Measurements from ENCODE around the gene SMAD1.

Gene SMAD1

DNA sequence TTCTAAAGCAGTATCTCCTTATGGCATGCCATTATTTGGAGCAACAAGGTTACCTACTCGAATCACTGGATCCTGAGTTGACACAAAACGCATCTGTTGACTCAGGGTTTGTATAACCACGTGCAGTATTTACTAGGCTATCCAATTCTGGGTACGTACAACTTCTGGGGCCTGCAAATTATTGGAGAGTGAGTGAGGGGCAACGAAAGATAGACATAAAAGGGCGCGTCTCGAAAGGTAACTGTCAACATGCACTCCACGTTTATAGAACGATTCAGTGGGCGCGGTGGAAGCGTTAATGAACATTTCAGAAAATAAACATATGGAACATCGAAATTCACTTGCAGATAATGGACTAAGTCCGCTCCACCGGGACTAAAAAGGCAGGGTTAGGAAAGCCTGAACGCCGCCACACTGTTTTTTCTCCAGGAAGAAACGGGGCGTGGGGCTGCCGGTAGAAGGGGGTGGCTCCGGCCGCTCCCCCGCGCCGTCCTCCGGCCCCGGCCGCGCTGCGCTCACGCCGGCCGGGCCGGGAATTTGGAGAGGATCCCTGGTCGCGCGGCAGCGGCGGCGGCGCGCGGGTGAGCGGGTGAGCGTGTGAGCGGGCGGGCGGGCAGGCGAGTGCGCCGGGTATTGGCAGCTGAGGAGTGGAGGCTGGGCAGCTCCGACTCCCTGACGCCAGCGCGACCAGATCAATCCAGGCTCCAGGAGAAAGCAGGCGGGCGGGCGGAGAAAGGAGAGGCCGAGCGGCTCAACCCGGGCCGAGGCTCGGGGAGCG, at the start of gene SMAD1:
Gene SMAD1 (plus strand): TSS at position 690 of the 778 bp plus-strand sequence. CDS start 32,761 bp downstream, outside the sequence.
- Histone ChIP-seq H3K36me3 (ENCODE audit: insufficient read depth, low read length) (no peaks in the 10 kb centered on the region), H3K9me3 (ENCODE audit: low read length) (no peaks in the 10 kb centered on the region), H3K27me3 (ENCODE audit: insufficient read depth, low read length) (no peaks in the 10 kb centered on the region), H3K4me3 (ENCODE audit: low read length) (peak within 1 kb of the TSS; percentile 63), H3K4me1 (ENCODE audit: insufficient read depth, low read length) (peaks cover 20% of the 10 kb centered on the region), H2AFZ (ENCODE audit: low read depth, low read length) (peak within 1 kb of the TSS; percentile 95)

DNA sequence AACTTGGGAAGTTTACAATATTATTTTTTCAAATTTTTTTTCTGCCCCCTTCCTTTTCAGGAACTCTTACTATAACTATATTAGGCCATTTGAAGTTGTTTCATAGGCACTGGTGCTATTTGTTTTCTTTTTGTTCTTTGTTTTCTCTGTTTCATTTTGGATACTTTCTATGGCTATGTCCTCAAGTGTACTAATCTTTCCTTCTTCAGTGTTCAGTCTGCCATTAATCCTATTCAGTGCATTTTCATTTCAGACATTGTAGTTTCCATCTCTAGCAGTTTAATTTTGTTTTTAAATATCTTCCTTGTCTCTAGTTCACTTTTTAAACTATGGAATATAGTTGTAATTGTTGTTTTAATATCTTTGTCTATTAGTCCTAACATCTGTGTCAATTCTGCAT, 48.0 kb upstream of the SMAD1 start:
- Histone ChIP-seq H2AFZ (ENCODE audit: low read depth, low read length) (no peak overlapping the region), H3K4me1 (ENCODE audit: insufficient read depth, low read length) (no peaks in the 10 kb centered on the region)

DNA sequence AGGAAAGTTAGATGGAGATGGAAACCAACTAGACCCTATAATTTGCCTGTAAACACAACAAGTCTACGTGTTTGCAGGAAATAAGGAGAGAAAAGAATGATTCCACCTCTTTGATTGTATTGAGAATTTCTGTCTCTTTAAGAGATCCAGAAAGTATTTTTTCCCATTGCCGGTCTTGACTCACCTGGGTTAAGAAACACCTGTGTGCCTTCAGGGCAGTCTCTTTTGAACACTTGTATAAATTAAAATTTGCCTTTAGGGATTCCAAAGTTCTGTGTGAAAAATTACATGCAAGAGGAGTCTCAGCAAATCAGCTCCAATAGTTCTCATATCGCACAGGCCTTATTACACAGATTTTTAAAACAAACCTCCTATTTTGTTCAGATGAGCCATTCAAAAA, 46.0 kb upstream of the SMAD1 start:
- Histone ChIP-seq H3K27me3 (ENCODE audit: insufficient read depth, low read length) (no peaks in the 10 kb centered on the region), H3K4me1 (ENCODE audit: insufficient read depth, low read length) (no peaks in the 10 kb centered on the region), H3K36me3 (ENCODE audit: insufficient read depth, low read length) (no peaks in the 10 kb centered on the region), H3K9me3 (ENCODE audit: low read length) (peaks cover 4% of the 10 kb centered on the region), H2AFZ (ENCODE audit: low read depth, low read length) (no peak overlapping the region), H3K4me3 (ENCODE audit: low read length) (no peak overlapping the region)

More for the DNA sequence above, 48.0 kb upstream of the SMAD1 start:
- H3K4me3 ChIP-seq (ENCODE audit: low read length): no peak overlapping the region
- no peaks in the 10 kb centered on the region for H3K36me3 ChIP-seq (ENCODE audit: insufficient read depth, low read length)
- no peaks in the 10 kb centered on the region for H3K27me3 ChIP-seq (ENCODE audit: insufficient read depth, low read length)
- H3K9me3 ChIP-seq (ENCODE audit: low read length): peaks cover 4% of the 10 kb centered on the region

DNA sequence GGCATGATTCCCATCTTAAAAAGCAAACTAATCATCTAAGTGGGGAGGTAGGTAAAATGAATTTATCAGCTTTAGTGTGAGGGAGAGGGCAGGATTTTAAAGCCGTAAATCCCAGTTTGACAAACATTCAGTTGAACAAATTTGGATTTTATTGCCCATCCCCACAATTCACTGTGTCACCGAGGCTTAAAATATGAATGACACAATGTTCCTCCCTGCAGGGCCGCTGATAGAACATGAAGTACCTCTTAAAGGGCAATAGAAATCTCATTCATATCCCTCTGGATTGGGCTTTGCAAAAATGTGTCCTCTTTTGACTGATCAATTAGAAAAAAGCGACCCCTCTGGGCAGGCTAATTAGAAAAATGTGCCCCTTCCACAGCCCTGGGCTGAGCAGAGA, 45.5 kb upstream of the SMAD1 start:
- no peak overlapping the region for H2AFZ ChIP-seq (ENCODE audit: low read depth, low read length)
- no peaks in the 10 kb centered on the region for H3K27me3 ChIP-seq (ENCODE audit: insufficient read depth, low read length)
- peaks cover 4% of the 10 kb centered on the region for H3K9me3 ChIP-seq (ENCODE audit: low read length)
- no peaks in the 10 kb centered on the region for H3K4me1 ChIP-seq (ENCODE audit: insufficient read depth, low read length)
- H3K4me3 ChIP-seq (ENCODE audit: low read length): no peak overlapping the region
- no peaks in the 10 kb centered on the region for H3K36me3 ChIP-seq (ENCODE audit: insufficient read depth, low read length)

DNA sequence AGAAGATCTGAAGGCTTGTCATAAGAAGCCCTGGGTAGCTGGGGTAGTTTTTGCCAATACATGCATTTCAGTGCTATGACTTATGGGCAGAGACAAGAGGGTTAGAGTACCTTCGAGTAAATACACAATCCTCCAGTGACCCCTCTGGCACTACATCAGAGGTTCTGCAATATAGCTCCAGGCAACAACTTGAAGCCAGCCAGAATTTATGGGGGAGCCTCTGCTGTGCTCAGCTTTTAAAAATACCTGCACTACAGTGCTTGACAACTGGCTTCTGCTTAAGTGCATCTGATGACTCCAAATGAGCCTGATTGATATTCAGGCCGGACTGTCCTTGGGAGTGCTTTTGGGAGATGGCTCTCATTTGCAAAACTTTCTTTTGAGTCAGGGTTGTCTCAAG, 44.9 kb upstream of the SMAD1 start:
- H3K9me3 ChIP-seq (ENCODE audit: low read length): peaks cover 4% of the 10 kb centered on the region
- no peak overlapping the region for H2AFZ ChIP-seq (ENCODE audit: low read depth, low read length)

DNA sequence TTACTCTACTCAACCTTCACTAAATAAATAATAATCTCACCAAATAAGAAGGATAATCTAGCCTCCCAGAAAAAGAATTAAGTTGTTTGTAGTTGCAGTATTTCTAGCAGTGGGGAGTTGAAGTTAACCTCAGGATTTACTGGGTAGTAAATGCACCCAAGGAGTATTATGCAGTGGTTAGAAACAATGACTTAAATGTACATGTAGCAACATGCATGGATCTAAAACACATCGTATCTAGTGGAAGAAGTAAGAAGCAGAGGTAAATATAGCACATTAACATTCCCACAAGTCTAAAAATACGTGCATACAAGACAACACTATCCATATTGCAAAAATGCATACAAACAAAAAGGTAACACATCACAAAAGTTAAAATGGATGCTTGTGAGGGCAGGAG, 44.2 kb upstream of the SMAD1 start:
- H3K27me3 ChIP-seq (ENCODE audit: insufficient read depth, low read length): no peaks in the 10 kb centered on the region
- no peaks in the 10 kb centered on the region for H3K36me3 ChIP-seq (ENCODE audit: insufficient read depth, low read length)
- H3K9me3 ChIP-seq (ENCODE audit: low read length): peaks cover 4% of the 10 kb centered on the region
- no peaks in the 10 kb centered on the region for H3K4me1 ChIP-seq (ENCODE audit: insufficient read depth, low read length)
- no peak overlapping the region for H3K4me3 ChIP-seq (ENCODE audit: low read length)
- H2AFZ ChIP-seq (ENCODE audit: low read depth, low read length): no peak overlapping the region

More for the DNA sequence above, 44.9 kb upstream of the SMAD1 start:
- no peak overlapping the region for H3K4me3 ChIP-seq (ENCODE audit: low read length)
- no peaks in the 10 kb centered on the region for H3K36me3 ChIP-seq (ENCODE audit: insufficient read depth, low read length)
- no peaks in the 10 kb centered on the region for H3K27me3 ChIP-seq (ENCODE audit: insufficient read depth, low read length)
- no peaks in the 10 kb centered on the region for H3K4me1 ChIP-seq (ENCODE audit: insufficient read depth, low read length)

DNA sequence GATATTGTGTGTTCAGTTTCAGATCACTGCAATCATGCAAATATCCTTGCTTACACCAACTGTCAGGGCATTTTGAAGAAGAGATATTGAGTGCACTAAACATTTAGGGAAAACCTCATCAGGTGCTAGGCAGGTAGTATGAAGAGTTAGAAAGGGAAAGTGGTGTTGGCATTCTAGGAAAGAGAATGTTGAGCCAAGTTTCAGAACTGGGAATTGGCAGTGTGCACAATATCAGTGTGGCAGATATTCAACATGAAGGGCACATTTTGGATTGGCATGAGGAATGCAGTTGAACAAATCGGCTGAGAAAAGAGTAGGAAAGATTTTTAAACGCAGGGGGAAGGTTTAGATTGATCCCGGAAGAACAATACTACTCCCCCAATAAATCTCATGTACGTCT, 43.4 kb upstream of the SMAD1 start:
- Histone ChIP-seq H3K4me1 (ENCODE audit: insufficient read depth, low read length) (no peaks in the 10 kb centered on the region), H3K27me3 (ENCODE audit: insufficient read depth, low read length) (no peaks in the 10 kb centered on the region), H3K4me3 (ENCODE audit: low read length) (no peak overlapping the region)

DNA sequence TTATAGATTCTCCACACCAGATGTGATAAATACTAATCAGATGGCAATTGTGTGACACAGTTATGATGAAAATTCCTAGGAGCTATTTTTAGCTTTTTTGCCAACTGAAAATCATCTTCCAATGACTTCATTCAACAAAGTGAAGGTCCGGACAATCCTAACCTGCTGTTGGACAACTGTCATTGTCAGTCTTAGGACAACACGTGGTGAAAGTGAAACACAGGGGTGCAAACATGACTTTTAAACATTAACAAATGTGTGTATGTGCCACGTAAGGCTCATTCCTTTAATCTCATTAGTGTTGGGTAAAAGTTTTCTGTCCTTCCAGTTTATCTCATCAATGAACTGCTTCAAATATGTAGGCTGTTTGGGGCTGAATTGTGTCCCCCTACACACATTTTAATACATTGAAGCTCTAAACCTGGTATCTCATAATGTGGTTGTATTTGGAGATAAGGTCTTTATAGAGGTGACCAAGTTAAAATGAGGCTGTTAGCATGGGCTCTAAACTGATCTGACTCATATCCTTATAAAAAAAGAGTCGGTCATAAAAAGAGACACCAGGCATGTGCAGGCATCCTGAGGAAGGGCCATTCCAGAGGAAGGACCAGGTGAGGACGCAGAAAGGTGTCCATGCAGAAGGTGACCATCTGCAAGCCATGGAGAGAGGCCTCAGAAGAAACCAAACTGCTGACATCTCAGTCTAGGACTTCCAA, 41.2 kb upstream of the SMAD1 start:
- Histone ChIP-seq H3K27me3 (ENCODE audit: insufficient read depth, low read length) (no peaks in the 10 kb centered on the region), H3K36me3 (ENCODE audit: insufficient read depth, low read length) (no peaks in the 10 kb centered on the region), H3K4me3 (ENCODE audit: low read length) (no peak overlapping the region), H3K4me1 (ENCODE audit: insufficient read depth, low read length) (no peaks in the 10 kb centered on the region), H2AFZ (ENCODE audit: low read depth, low read length) (no peak overlapping the region), H3K9me3 (ENCODE audit: low read length) (no peaks in the 10 kb centered on the region)

More for the DNA sequence above, 43.4 kb upstream of the SMAD1 start:
- H3K9me3 ChIP-seq (ENCODE audit: low read length): peaks cover 4% of the 10 kb centered on the region
- no peaks in the 10 kb centered on the region for H3K36me3 ChIP-seq (ENCODE audit: insufficient read depth, low read length)
- H2AFZ ChIP-seq (ENCODE audit: low read depth, low read length): no peak overlapping the region

DNA sequence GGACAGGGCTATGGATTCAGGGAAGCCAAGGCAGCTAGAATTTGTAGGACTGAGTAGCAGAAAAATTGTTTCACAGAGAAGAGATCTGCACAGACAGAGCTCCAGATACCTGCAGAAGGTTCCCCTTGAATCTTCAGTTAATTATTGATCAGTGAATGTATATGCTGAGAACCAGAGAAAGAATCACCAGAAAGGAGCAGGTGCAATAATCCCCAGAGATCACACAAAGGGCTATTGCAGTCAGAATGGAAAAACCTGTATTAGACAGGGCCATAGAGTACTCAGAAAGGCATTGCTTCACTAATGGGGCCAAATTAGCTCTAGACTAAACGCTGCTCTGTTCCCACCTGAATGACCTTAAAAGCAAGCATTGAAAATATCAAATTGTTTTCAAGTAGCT, 35.5 kb upstream of the SMAD1 start:
- Histone ChIP-seq H3K9me3 (ENCODE audit: low read length) (no peaks in the 10 kb centered on the region), H3K4me3 (ENCODE audit: low read length) (no peak overlapping the region), H2AFZ (ENCODE audit: low read depth, low read length) (no peak overlapping the region), H3K27me3 (ENCODE audit: insufficient read depth, low read length) (no peaks in the 10 kb centered on the region), H3K36me3 (ENCODE audit: insufficient read depth, low read length) (no peaks in the 10 kb centered on the region), H3K4me1 (ENCODE audit: insufficient read depth, low read length) (no peaks in the 10 kb centered on the region)

DNA sequence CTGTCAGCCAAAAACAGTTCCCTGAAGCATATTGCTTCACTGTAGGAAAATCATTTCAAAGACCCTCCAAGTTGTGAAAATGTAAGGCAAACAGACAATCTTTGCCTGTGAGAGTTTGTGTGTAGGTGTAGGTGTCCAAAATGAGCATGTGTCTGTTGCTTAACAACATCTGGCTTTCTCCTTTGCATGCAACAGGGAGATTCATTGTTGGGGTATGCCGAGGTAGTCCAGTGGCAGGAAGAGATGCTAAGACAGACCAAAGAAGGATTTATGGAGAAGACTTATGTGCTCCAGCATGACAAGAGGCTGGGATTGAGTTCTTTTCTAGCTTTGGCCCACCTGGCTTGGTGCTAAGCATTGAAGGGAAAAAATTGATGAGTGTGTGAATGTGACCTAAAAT, 29.8 kb upstream of the SMAD1 start:
- H2AFZ ChIP-seq (ENCODE audit: low read depth, low read length): no peak overlapping the region
- no peak overlapping the region for H3K4me3 ChIP-seq (ENCODE audit: low read length)
- no peaks in the 10 kb centered on the region for H3K4me1 ChIP-seq (ENCODE audit: insufficient read depth, low read length)
- no peaks in the 10 kb centered on the region for H3K9me3 ChIP-seq (ENCODE audit: low read length)
- no peaks in the 10 kb centered on the region for H3K36me3 ChIP-seq (ENCODE audit: insufficient read depth, low read length)
- H3K27me3 ChIP-seq (ENCODE audit: insufficient read depth, low read length): no peaks in the 10 kb centered on the region

DNA sequence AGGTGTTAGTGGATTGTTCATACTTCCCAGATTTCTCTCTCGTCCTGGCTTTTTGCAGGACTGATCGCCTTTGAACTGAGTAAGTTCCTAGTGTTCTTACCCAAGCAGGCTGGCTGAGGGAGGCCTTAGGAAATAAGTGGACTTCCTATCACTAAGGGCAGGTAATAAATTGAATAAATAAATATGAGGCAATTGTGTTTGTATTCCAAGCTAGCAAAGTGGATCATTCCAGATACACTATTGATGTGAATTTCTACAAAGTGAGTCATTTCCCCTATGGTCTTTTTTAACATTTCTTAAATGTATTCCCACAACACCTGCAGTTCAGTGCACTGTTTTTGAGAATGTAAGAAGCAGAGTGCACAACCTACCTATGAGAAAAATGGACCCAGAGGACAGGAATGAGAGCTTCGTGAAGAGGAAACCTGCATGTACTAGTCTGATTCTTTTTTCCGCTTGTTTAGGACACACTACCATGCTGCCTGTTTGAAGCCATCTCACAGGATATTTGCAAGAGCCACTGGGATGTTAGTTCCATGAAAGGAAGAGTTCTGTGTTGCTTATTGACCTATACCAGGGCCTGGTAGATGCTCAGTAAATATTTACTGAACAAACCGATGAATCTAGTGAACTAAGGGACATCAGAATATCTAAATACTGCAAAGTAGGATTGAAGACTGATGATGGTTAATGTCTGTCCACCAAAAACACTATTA, 29.0 kb upstream of the SMAD1 start:
- Histone ChIP-seq H3K4me1 (ENCODE audit: insufficient read depth, low read length) (no peaks in the 10 kb centered on the region), H3K4me3 (ENCODE audit: low read length) (no peak overlapping the region), H3K27me3 (ENCODE audit: insufficient read depth, low read length) (no peaks in the 10 kb centered on the region), H3K9me3 (ENCODE audit: low read length) (no peaks in the 10 kb centered on the region), H3K36me3 (ENCODE audit: insufficient read depth, low read length) (no peaks in the 10 kb centered on the region), H2AFZ (ENCODE audit: low read depth, low read length) (no peak overlapping the region)

DNA sequence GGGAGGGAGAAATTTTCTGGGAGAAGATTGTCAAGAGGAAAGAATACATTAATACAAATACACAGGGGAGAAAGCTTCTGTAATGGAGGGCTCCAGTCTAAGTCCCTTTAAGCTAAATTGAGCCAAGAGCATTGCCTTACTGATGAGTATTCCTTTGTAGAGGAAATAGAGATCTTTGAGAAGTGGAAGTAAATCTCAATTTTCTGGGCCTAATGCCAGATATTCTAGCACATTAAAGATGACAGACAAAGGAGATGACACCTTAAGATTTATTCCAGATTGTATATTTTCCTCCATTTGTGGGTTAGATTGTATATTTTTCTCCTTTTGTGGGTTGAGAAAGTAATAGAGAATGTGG, 28.5 kb upstream of the SMAD1 start:
- no peak overlapping the region for H2AFZ ChIP-seq (ENCODE audit: low read depth, low read length)
- no peak overlapping the region for H3K4me3 ChIP-seq (ENCODE audit: low read length)

DNA sequence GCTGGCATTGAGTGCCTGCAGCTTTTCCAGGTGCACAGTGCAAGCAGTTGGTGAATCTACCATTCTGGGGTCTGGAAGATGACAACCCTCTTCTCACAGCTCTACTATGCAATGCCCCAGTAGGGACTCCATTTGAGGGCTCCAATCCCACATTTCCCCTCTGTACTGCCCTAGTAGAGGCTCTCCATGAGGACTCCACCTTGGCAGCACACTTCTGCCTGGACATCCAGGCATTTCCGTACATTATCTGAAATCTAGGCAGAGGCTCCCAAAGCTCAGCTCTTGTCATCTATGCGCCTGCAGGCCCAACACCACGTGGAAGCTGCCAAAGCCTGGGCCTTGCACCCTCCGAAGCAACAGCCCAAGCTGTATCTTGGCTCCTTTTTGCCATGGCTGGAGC, 8.4 kb upstream of the SMAD1 start:
- H3K36me3 ChIP-seq (ENCODE audit: insufficient read depth, low read length): no peaks in the 10 kb centered on the region
- H3K4me3 ChIP-seq (ENCODE audit: low read length): no peak overlapping the region
- H3K27me3 ChIP-seq (ENCODE audit: insufficient read depth, low read length): no peaks in the 10 kb centered on the region
- no peaks in the 10 kb centered on the region for H3K4me1 ChIP-seq (ENCODE audit: insufficient read depth, low read length)
- no peak overlapping the region for H2AFZ ChIP-seq (ENCODE audit: low read depth, low read length)
- peaks cover 3% of the 10 kb centered on the region for H3K9me3 ChIP-seq (ENCODE audit: low read length)

More for the DNA sequence above, 28.5 kb upstream of the SMAD1 start:
- H3K36me3 ChIP-seq (ENCODE audit: insufficient read depth, low read length): no peaks in the 10 kb centered on the region
- peaks cover 2% of the 10 kb centered on the region for H3K9me3 ChIP-seq (ENCODE audit: low read length)
- no peaks in the 10 kb centered on the region for H3K27me3 ChIP-seq (ENCODE audit: insufficient read depth, low read length)
- H3K4me1 ChIP-seq (ENCODE audit: insufficient read depth, low read length): no peaks in the 10 kb centered on the region

Data from neuron (in vitro differentiated cells).